ENCODE results near the gene SLC66A1. TPM values are rescaled to one million over a fixed set of nuclear protein-coding genes. Genes with fewer than 3 reads are reported as not detected.
A peak's percentile ranks its signal among the peaks of the same experiment; 100 is the strongest.

Gene SLC66A1
- total and polyA plus RNA-seq, 2 of the 13 experiments (the other 11 are each of a cell fraction or from before 2014, with no cell fraction given): 15.4 to 18.9 TPM

GRCh38 chr1:19341201-19342061, 29.3 kb downstream of the SLC66A1 start (continued):
- TF ChIP-seq ZFP91 (CRISPR knock-in tag; IDR thresholded peaks at IDR 0.05; ENCODE audit: borderline replicate concordance): peak; percentile 52; the same call in 1 of the 2 replicates
- 0 out of 2 replicates have a peak, but pooled peaks have one; percentile 11 for TF ChIP-seq GATAD2A (CRISPR knock-in tag; IDR thresholded peaks at IDR 0.05)
- peak; percentile 10 for TF ChIP-seq TEAD3 (CRISPR knock-in tag; optimal IDR thresholded peaks at IDR 0.05; ENCODE audit: borderline replicate concordance)
- TF ChIP-seq SNAPC2 (CRISPR knock-in tag; IDR thresholded peaks at IDR 0.05): no peak
- TF ChIP-seq ZBED4 (CRISPR knock-in tag; IDR thresholded peaks at IDR 0.05; ENCODE audit: borderline replicate concordance): peak; percentile 26; the same call in 1 of the 2 replicates
- peak; percentile 42 for TF ChIP-seq STAG1 (CRISPR knock-in tag; IDR thresholded peaks at IDR 0.05)
- 0 out of 2 replicates have a peak, but pooled peaks have one; percentile 24 for TF ChIP-seq ZNF274 (CRISPR knock-in tag; IDR thresholded peaks at IDR 0.05)
- peak; percentile 89 for TF ChIP-seq ZNF263 (CRISPR knock-in tag; IDR thresholded peaks at IDR 0.05)
- TF ChIP-seq ZNF44 (CRISPR knock-in tag; IDR thresholded peaks at IDR 0.05): 0 out of 2 replicates have a peak, but pooled peaks have one; percentile 38
- peak; percentile 43 for TF ChIP-seq ZNF687 (CRISPR knock-in tag; IDR thresholded peaks at IDR 0.05)
- TF ChIP-seq ZNF710 (CRISPR knock-in tag; IDR thresholded peaks at IDR 0.05; ENCODE audit: borderline replicate concordance): no peak
- peak; percentile 73 for TF ChIP-seq XRCC5 (optimal IDR thresholded peaks at IDR 0.05; ENCODE audit: low read length)

All from HepG2 (cell line).